Lung (tissue), 12 donors: ENCODE data around the gene HSBP1. TPM values are rescaled to one million over a fixed set of nuclear protein-coding genes. Genes with fewer than 3 reads are reported as not detected.
A peak's percentile ranks its signal among the peaks of the same experiment; 100 is the strongest.

ENCODE experiments used
- ATAC-seq: fragments of 200-7000 bp; cut with Tn5 transposase; one replicate; pipeline ENCODE4 v1.9.1; 2020; ENCODE audit warnings: moderate number of reproducible peaks; ENCODE audit not compliant: insufficient read depth, low FRiP score
- DNase-seq, 3 donors: peaks; one replicate each; pipeline ENCODE4 v3.0.0-alpha.2; 2013 to 2017
- H3K27ac ChIP-seq, 2 donors: one replicate each; pipeline ENCODE4 v1.5.1; 2013; ENCODE audit warnings: mild to moderate bottlenecking in 2 of 2, moderate library complexity in 2 of 2, control low read depth in 1 of 2, inconsistent platforms in 1 of 2, low read depth in 1 of 2, low read length in 1 of 2
- H3K27me3 ChIP-seq, 3 donors: one replicate each; pipeline ENCODE4 v1.5.1; 2013; ENCODE audit warnings: low read length in 2 of 3; ENCODE audit not compliant: control insufficient read depth in 3 of 3, insufficient read depth in 3 of 3
- H3K36me3 ChIP-seq, 4 donors: one replicate each; pipeline ENCODE4 v1.5.1; 2013; ENCODE audit warnings: low read length in 4 of 4, mild to moderate bottlenecking in 1 of 4, moderate library complexity in 1 of 4; ENCODE audit not compliant: control insufficient read depth in 4 of 4, insufficient read depth in 4 of 4
- H3K4me1 ChIP-seq, 5 donors: one replicate each; pipeline ENCODE4 v1.5.1; 2013; ENCODE audit warnings: low read length in 5 of 5, mild to moderate bottlenecking in 2 of 5, moderate library complexity in 1 of 5; ENCODE audit not compliant: control insufficient read depth in 5 of 5, insufficient read depth in 5 of 5
- H3K4me3 ChIP-seq: one replicate; pipeline ENCODE4 v1.5.1; 2013; ENCODE audit warnings: mild to moderate bottlenecking, control low read depth, moderate library complexity
- H3K9ac ChIP-seq, 2 donors: one replicate each; pipeline ENCODE4 v1.5.1; 2013; ENCODE audit warnings: low read length in 2 of 2, control low read depth in 1 of 2; ENCODE audit not compliant: insufficient read depth in 1 of 2
- H3K9me3 ChIP-seq, 4 donors: one replicate each; pipeline ENCODE4 v1.5.1; 2013; ENCODE audit warnings: low read length in 3 of 4, mild to moderate bottlenecking in 1 of 4, moderate library complexity in 1 of 4; ENCODE audit not compliant: control insufficient read depth in 4 of 4, insufficient read depth in 3 of 4
- WGBS, 2 donors: extraction: QIAGEN DNeasy Blood & Tissue Kit; methylation state at CpG; one replicate each; pipeline ENCODE4 v1.1.7; 2013; 5-methylcytosine and 5-hydroxymethylcytosine counted together
- polyA plus RNA-seq, 2 donors: library from polyadenylated mRNA; stranded (reverse); fragments of 200-250 nt; gene quantifications; one replicate each; pipeline ENCODE4 v1.2.1, GENCODE V29; 2013
- total RNA-seq, 2 donors: library from RNA; depleted of rRNA in 1 of 2; stranded (reverse); fragments of >200 nt in 1 of 2; gene quantifications; one replicate each; pipeline ENCODE4 v1.2.1, GENCODE V29; 2014 to 2021
- TF ChIP-seq, protein P1 (sequence below): IDR thresholded peaks from 2 replicates; pipeline ENCODE4 v1.5.1; 2012; ENCODE audit warnings: mild to moderate bottlenecking; ENCODE audit errors: control extremely low read depth, extremely low read depth
- donor health status: control.
- donor health status: control.
- donor health status: Bipolar disorder and iron deficiency.
- donor health status: healthy.
- donor health status: DM: yes; HTN: yes; CAD: no.

Gene HSBP1
- total and polyA plus RNA-seq, 4 donors = 50.5 to 109 (median 95.4) TPM

DNA sequence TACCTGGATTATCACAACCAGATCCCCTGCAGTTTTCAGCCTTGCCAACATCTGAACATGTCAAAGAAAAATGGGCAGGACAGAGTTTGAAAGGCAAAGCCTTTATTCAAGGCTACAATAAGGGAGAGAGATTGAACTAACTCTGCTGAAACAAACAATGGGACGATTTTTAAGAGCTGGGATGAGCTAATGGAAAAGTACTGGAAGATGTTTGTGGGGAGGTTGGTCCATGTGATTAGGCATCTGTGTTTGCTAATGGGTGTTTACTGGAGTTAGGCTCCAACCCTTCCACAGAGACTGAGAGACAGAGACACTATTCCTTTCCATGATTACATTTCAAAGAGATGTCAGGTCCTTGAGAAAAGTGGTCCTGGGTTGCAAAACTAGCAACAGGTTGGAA lies 35.0 kb upstream of the HSBP1 start:
- H3K9me3 ChIP-seq = no peaks in the 10 kb centered on the region
- DNase-seq (no peak), ATAC-seq (no peak)
- H3K27ac ChIP-seq = no peak overlapping the region
- TF ChIP-seq, protein P1, sequence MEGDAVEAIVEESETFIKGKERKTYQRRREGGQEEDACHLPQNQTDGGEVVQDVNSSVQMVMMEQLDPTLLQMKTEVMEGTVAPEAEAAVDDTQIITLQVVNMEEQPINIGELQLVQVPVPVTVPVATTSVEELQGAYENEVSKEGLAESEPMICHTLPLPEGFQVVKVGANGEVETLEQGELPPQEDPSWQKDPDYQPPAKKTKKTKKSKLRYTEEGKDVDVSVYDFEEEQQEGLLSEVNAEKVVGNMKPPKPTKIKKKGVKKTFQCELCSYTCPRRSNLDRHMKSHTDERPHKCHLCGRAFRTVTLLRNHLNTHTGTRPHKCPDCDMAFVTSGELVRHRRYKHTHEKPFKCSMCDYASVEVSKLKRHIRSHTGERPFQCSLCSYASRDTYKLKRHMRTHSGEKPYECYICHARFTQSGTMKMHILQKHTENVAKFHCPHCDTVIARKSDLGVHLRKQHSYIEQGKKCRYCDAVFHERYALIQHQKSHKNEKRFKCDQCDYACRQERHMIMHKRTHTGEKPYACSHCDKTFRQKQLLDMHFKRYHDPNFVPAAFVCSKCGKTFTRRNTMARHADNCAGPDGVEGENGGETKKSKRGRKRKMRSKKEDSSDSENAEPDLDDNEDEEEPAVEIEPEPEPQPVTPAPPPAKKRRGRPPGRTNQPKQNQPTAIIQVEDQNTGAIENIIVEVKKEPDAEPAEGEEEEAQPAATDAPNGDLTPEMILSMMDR = no peak
- H3K4me3 ChIP-seq = no peak overlapping the region
- H3K36me3 ChIP-seq = no peaks in the 10 kb centered on the region
- peaks cover 0 to 13% (median 0%) of the 10 kb centered on the region in 5 donors for H3K4me1 ChIP-seq
- no peak overlapping the region for H3K9ac ChIP-seq
- H3K27me3 ChIP-seq = peaks cover 0 to 3% (median 0%) of the 10 kb centered on the region in 3 donors
- 49 to 66% methylated on average over 1 of the region's 1 CpG for WGBS, 2 donors

- TF ChIP-seq, protein P1 = no peak
- H3K9ac ChIP-seq = no peak overlapping the region
- H3K27me3 ChIP-seq = peaks cover 0 to 3% (median 0%) of the 10 kb centered on the region in 3 donors
- H3K27ac ChIP-seq = no peak overlapping the region
- H3K4me1 ChIP-seq = peaks cover 0 to 15% (median 0%) of the 10 kb centered on the region in 5 donors
- no peak for ATAC-seq
- no peak overlapping the region for H3K4me3 ChIP-seq
- no peaks in the 10 kb centered on the region for H3K36me3 ChIP-seq
- WGBS, 2 donors = 80 to 87% methylated on average over 4 of the region's 4 CpGs
- no peaks in the 10 kb centered on the region for H3K9me3 ChIP-seq
- DNase-seq = no peak
These were observed 33.7 kb upstream of the HSBP1 start for GRCh38 chr16:83774066-83774465.

GRCh38 chr16:83776944-83777343 lies 30.8 kb upstream of the HSBP1 start:
- no peaks in the 10 kb centered on the region for H3K9me3 ChIP-seq
- H3K27me3 ChIP-seq = peaks cover 0 to 3% (median 0%) of the 10 kb centered on the region in 3 donors
- no peak for ATAC-seq
- no peak overlapping the region for H3K27ac ChIP-seq
- H3K9ac ChIP-seq = no peak overlapping the region
- peaks cover 0 to 15% (median 1%) of the 10 kb centered on the region in 5 donors for H3K4me1 ChIP-seq
- no peak overlapping the region for H3K4me3 ChIP-seq
- no peak for DNase-seq
- TF ChIP-seq, protein P1 = no peak
- no peaks in the 10 kb centered on the region for H3K36me3 ChIP-seq
- WGBS, 2 donors = 83 to 91% methylated on average over 9 of the region's 9 CpGs

DNA sequence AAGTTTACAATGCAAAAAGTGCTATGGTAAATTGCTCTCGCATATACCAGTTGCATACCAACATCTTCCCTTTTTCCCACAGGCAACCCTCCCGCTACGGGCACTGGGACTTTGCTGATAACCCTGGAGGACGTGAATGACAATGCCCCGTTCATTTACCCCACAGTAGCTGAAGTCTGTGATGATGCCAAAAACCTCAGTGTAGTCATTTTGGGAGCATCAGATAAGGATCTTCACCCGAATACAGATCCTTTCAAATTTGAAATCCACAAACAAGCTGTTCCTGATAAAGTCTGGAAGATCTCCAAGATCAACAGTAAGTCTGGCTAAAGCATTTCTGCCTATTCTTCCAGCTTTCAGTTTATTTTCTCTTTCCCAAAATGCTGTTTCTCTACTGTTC lies 27.9 kb upstream of the HSBP1 start:
- H3K4me1 ChIP-seq = peaks cover 0 to 15% (median 3%) of the 10 kb centered on the region in 5 donors
- H3K36me3 ChIP-seq = peaks cover 0 to 2% (median 0%) of the 10 kb centered on the region in 4 donors
- H3K27ac ChIP-seq = no peak overlapping the region
- WGBS, 2 donors = 20 to 39% methylated on average over 6 of the region's 6 CpGs
- no peaks in the 10 kb centered on the region for H3K9me3 ChIP-seq
- no peaks in the 10 kb centered on the region for H3K27me3 ChIP-seq
- TF ChIP-seq, protein P1 = no peak
- peak in 2 of 3 donors; percentile 9 to 58 for DNase-seq
- H3K9ac ChIP-seq = no peak overlapping the region
- ATAC-seq = no peak
- H3K4me3 ChIP-seq = no peak overlapping the region
